RWPE1 (cell line): ENCODE measurements around the gene MAN2B1.
A peak's percentile ranks its signal among the peaks of the same experiment; 100 is the strongest.

ENCODE experiments used
- CTCF ChIA-PET: fragments of 350-600 bp; sonication (Branson Sonifier 250); formaldehyde crosslinking; extraction: SDS; loops from one replicate; lab custom pipeline; 2021; lab: Yijun Ruan, JAX
- POLR2A ChIA-PET: fragments of 400-600 bp; formaldehyde crosslinking; extraction: SDS; loops from one replicate; lab custom pipeline; 2020; ENCODE audit warnings: antibody characterized with exemption; ENCODE audit not compliant: low non-redundant PET; lab: Yijun Ruan, JAX
- DNase-seq: peaks from one replicate; pipeline ENCODE4 v3.0.0; 2012; ENCODE audit warnings: low spot score
- H3K27ac ChIP-seq: fragments of 450-650 bp; 2 replicates; pipeline ENCODE4 v1.5.1; 2017
- CTCF ChIP-seq: fragments of 450-650 bp; conservative IDR thresholded peaks from 2 replicates; pipeline ENCODE4 v1.5.1; 2017; ENCODE audit warnings: low read depth, mild to moderate bottlenecking

The MAN2B1 gene

DNA sequence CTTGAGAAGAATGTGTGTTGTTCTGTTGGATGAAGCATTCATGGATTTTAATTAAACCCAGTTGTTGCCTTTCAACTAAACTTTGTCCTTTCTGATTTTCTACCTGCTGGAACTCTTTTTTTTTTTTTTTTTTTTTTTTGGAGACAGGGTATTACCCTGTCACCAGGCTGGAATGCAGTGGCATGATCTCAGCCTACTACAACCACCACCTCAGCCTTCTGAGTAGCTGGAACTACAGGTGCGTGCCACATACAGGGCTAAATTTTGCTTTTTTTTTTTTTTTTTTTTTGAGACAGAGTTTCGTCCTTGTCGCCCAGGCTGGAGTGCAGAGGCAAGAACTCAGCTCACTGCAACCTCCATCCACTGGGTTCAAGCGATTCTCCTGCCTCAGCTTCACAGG, 48.9 kb downstream of the MAN2B1 start:
- H3K27ac ChIP-seq = no peak overlapping the region
- no peak for TF ChIP-seq CTCF
- no peak for DNase-seq
- POLR2A ChIA-PET = interaction anchor here (0.7 kb wide), 1 partner anchor 9 kb away, joined by 11 read pairs; no protein-coding TSS in a partner anchor
- CTCF ChIA-PET = no interaction called here

- CTCF ChIA-PET = no interaction called here
- H3K27ac ChIP-seq = peak overlapping the region; percentile 92
- POLR2A ChIA-PET = no interaction called here
- DNase-seq = peak; percentile 78
- no peak for TF ChIP-seq CTCF
Observed at GRCh38 chr19:12611361-12611699, 55.2 kb downstream of the MAN2B1 start.

- TF ChIP-seq CTCF = no peak
- CTCF ChIA-PET = no interaction called here
- peak; percentile 99 for DNase-seq
- POLR2A ChIA-PET = interaction anchor here (0.6 kb wide), 1 partner anchor 43 kb away, joined by 6 read pairs; no protein-coding TSS in a partner anchor
- peak within 1 kb of the TSS; percentile 92 for H3K27ac ChIP-seq
Observed at GRCh38 chr19:12610540-12611360, 55.8 kb downstream of the MAN2B1 start, which contains the start of the genes ZNF490 and ZNF791. TSS of gene ZNF490 (minus strand) at chr19:12610813. CDS start at chr19:12610680, 133 bp downstream. TSS of gene ZNF791 (plus strand) at chr19:12610920. CDS start at chr19:12611080, 160 bp downstream.

- CTCF ChIA-PET = no interaction called here
- H3K27ac ChIP-seq = no peak overlapping the region
- DNase-seq = no peak
- no peak for TF ChIP-seq CTCF
- POLR2A ChIA-PET = no interaction called here
Observed at GRCh38 chr19:12607631-12608030, 58.9 kb downstream of the MAN2B1 start.

GRCh38 chr19:12606796-12607195, 59.7 kb downstream of the MAN2B1 start:
- peak overlapping the region; percentile 49 for H3K27ac ChIP-seq
- CTCF ChIA-PET = interaction anchor here (0.6 kb wide), 1 partner anchor 169 kb away, joined by 3 read pairs; no protein-coding TSS in a partner anchor
- peak; percentile 43 for DNase-seq
- no peak for TF ChIP-seq CTCF
- POLR2A ChIA-PET = no interaction called here

DNA sequence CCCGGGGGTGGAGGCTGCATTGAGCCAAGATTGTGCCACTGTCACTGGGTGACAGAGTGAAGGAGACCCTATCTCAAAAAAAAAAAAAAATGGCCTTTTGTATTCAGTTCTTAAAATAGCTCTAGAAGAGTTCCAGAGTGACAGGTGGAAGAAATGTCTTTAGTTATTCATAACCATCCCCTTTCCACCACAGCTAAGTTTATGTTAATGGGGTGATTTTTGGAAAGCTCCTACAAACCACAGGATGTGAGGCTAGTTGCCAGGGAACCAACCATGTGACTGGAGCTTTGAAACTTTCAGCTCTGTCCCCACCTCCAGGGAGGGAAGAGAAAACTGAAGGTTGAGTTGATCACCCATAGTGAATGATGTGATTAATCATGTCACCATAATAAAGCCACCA, 62.8 kb downstream of the MAN2B1 start:
- H3K27ac ChIP-seq = no peak overlapping the region
- no peak for DNase-seq
- no peak for TF ChIP-seq CTCF
- ChIA-PET CTCF (interaction anchor here (0.6 kb wide), 3 partner anchors 36 to 192 kb away, joined by 3 to 4 read pairs (median 3); no protein-coding TSS in a partner anchor), POLR2A (no interaction called here)
